Measurements from ENCODE around the gene KMT5B. TPM values are rescaled to one million over a fixed set of nuclear protein-coding genes. Genes with fewer than 3 reads are reported as not detected.

KMT5B gene
- total and polyA plus RNA-seq, 2 of the 13 experiments (the other 11 are each of a cell fraction or from before 2014, with no cell fraction given): 17.6 to 23.7 TPM

GRCh38 chr11:68146704-68147474 lies 66.2 kb downstream of the KMT5B start (continued):
- TF ChIP-seq BRD4 (CRISPR knock-in tag; IDR thresholded peaks at IDR 0.05) (no peak; the same call in 1 of the 2 replicates), ZNF280D (CRISPR knock-in tag; IDR thresholded peaks at IDR 0.05) (peak; percentile 86), E2F1 (CRISPR knock-in tag; IDR thresholded peaks at IDR 0.05) (no peak), ZSCAN12 (CRISPR knock-in tag; IDR thresholded peaks at IDR 0.05) (no peak), POLR2AphosphoS2 (IDR thresholded peaks at IDR 0.05; ENCODE audit: low read depth, low read length) (no peak), FOSL2 (CRISPR knock-in tag; IDR thresholded peaks at IDR 0.05) (peak; percentile 88), YEATS4 (CRISPR knock-in tag; IDR thresholded peaks at IDR 0.05; ENCODE audit: borderline replicate concordance) (peak; percentile 54; the same call in 1 of the 2 replicates), ZNF432 (CRISPR knock-in tag; IDR thresholded peaks at IDR 0.05; ENCODE audit: borderline replicate concordance) (no peak), ZNF768 (CRISPR knock-in tag; IDR thresholded peaks at IDR 0.05) (peak; percentile 88), ZNF703 (CRISPR knock-in tag; IDR thresholded peaks at IDR 0.05; ENCODE audit: borderline replicate concordance) (peak; percentile 78), ZBTB4 (CRISPR knock-in tag; IDR thresholded peaks at IDR 0.05; ENCODE audit: borderline replicate concordance) (peak; percentile 88; the same call in 1 of the 2 replicates), CHD2 (IDR thresholded peaks at IDR 0.05; ENCODE audit: low read depth, low read length) (no peak), PHF5A (CRISPR knock-in tag; IDR thresholded peaks at IDR 0.05; ENCODE audit: low read depth, unreplicated experiment) (peak; percentile 87), CCAR2 (optimal IDR thresholded peaks at IDR 0.05; ENCODE audit: low read depth, low read length) (no peak), SOX6 (IDR thresholded peaks at IDR 0.05) (no peak), SOX6 (CRISPR knock-in tag; IDR thresholded peaks at IDR 0.05) (peak; percentile 90), BORCS8-MEF2B (CRISPR knock-in tag; IDR thresholded peaks at IDR 0.05) (peak; percentile 91), HMGXB4 (CRISPR knock-in tag; IDR thresholded peaks at IDR 0.05; ENCODE audit: borderline replicate concordance in 1 of 2, low read depth in 1 of 2) (peak in 1 of 2 experiments; percentile 88; a peak in 2 of 4 replicates)

All from HepG2 (cell line).